Esophagus muscularis mucosa (tissue), 3 donors: ENCODE data around the gene CD82.

Experiments
- EP300 ChIP-seq: sonication (generic); formaldehyde crosslinking; IDR thresholded peaks from one replicate; pipeline ENCODE4 v1.6.1; 2017; ENCODE audit warnings: antibody characterized with exemption
- POLR2A ChIP-seq: fragments of 450-650 bp; IDR thresholded peaks from one replicate; pipeline ENCODE4 v1.6.1; 2017; ENCODE audit warnings: antibody characterized with exemption, moderate library complexity, mild to moderate bottlenecking, low read depth
- POLR2AphosphoS5 ChIP-seq, 2 donors: sonication (generic); formaldehyde crosslinking; IDR thresholded peaks; one replicate each; pipeline ENCODE4 v1.6.1; 2017; ENCODE audit warnings: antibody characterized with exemption in 2 of 2

DNA sequence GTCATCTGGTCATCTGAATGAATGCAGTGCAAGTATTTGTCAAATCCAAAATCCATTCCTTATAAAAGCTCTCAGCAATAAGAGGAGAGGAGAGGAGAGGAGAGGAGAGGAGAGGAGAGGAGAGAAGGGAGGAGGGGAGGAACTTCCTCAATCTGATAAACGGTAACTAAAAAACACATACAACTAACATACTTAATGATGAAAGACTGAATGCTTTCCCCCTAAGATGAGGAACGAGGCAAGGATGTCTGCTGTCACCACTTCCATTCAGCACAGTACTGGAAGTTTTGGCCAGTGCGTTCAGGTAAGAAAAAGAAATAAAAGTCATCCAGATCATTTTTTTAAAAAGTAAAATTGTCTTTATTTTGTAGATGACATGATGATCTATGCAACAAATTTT is 80.4 kb downstream of the CD82 start:
- TF ChIP-seq POLR2A (no peak), POLR2AphosphoS5 (IDR thresholded peaks at IDR 0.05) (no peak), EP300 (no peak)
